ENCODE results near the gene VSTM1.

VSTM1 gene

DNA sequence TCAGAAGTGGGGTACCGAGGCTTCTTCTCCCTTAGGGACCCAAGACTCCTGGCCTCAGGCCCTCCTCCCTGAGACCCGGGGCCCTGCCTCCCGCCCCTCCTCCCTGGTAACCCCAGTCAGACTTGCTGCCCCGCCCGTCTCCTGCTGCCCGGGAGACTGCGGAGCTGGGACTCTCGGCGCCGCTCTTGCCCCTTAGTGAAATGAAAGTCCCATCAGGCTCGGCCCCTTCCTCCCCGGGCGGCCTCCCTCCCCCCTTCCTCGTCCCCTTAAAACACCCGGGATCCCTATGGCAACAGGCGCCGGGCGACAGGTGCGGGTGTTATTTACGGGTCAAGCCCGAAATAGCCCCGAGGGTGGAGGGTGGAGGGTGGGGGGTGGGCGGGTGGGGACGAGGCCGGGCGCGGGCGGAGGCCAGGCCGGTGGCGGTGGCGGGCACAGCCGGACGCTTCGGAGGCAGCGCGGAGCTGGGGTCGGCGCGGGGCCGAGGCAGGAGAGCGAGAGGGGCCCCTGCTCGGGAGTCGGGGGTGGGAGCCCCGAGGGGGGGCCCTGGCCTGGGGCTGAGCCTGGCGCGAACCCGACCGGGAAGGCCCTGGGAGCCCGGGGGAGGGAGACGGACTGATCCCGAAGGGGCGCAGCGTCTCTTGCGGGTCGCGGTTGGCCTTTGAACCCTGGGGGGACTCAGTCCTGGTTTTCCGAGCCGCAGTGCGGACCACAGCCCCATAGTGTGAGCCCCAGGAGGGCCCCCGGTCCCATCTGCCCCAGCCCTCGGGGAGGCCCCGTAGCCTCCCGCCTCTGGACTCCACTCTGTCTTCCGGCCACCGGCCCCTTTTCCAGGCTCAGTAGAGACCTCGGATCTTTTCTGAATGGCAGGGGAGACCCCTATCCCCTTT lies 72.2 kb downstream of the VSTM1 start, which contains the start of gene CACNG6 (continued):
- TF ChIP-seq, protein P1, sequence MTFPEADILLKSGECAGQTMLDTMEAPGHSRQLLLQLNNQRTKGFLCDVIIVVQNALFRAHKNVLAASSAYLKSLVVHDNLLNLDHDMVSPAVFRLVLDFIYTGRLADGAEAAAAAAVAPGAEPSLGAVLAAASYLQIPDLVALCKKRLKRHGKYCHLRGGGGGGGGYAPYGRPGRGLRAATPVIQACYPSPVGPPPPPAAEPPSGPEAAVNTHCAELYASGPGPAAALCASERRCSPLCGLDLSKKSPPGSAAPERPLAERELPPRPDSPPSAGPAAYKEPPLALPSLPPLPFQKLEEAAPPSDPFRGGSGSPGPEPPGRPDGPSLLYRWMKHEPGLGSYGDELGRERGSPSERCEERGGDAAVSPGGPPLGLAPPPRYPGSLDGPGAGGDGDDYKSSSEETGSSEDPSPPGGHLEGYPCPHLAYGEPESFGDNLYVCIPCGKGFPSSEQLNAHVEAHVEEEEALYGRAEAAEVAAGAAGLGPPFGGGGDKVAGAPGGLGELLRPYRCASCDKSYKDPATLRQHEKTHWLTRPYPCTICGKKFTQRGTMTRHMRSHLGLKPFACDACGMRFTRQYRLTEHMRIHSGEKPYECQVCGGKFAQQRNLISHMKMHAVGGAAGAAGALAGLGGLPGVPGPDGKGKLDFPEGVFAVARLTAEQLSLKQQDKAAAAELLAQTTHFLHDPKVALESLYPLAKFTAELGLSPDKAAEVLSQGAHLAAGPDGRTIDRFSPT (tag by site-specific recombination; IDR thresholded peaks at IDR 0.05): 0 out of 2 replicates have a peak, but pooled peaks have one; percentile 29
- no peak for TF ChIP-seq KLF9 (tag by site-specific recombination; IDR thresholded peaks at IDR 0.05; ENCODE audit: low read depth)
- TF ChIP-seq, protein P2, sequence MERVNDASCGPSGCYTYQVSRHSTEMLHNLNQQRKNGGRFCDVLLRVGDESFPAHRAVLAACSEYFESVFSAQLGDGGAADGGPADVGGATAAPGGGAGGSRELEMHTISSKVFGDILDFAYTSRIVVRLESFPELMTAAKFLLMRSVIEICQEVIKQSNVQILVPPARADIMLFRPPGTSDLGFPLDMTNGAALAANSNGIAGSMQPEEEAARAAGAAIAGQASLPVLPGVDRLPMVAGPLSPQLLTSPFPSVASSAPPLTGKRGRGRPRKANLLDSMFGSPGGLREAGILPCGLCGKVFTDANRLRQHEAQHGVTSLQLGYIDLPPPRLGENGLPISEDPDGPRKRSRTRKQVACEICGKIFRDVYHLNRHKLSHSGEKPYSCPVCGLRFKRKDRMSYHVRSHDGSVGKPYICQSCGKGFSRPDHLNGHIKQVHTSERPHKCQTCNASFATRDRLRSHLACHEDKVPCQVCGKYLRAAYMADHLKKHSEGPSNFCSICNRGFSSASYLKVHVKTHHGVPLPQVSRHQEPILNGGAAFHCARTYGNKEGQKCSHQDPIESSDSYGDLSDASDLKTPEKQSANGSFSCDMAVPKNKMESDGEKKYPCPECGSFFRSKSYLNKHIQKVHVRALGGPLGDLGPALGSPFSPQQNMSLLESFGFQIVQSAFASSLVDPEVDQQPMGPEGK (tag by site-specific recombination; IDR thresholded peaks at IDR 0.05): 0 out of 2 replicates have a peak, but pooled peaks have one; percentile 47
- peak; percentile 63 for TF ChIP-seq KLF1 (tag by site-specific recombination; IDR thresholded peaks at IDR 0.05)
- TF ChIP-seq, protein P3, sequence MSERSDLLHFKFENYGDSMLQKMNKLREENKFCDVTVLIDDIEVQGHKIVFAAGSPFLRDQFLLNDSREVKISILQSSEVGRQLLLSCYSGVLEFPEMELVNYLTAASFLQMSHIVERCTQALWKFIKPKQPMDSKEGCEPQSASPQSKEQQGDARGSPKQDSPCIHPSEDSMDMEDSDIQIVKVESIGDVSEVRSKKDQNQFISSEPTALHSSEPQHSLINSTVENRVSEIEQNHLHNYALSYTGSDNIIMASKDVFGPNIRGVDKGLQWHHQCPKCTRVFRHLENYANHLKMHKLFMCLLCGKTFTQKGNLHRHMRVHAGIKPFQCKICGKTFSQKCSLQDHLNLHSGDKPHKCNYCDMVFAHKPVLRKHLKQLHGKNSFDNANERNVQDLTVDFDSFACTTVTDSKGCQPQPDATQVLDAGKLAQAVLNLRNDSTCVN (tag by site-specific recombination; optimal IDR thresholded peaks at IDR 0.05): peak; percentile 16
- TF ChIP-seq GLIS1 (tag by site-specific recombination; IDR thresholded peaks at IDR 0.05): peak; percentile 46
- peak; percentile 61 for TF ChIP-seq SP2 (tag by site-specific recombination; IDR thresholded peaks at IDR 0.05)
- TF ChIP-seq ZXDB (tag by site-specific recombination; IDR thresholded peaks at IDR 0.05): no peak
- no peak for TF ChIP-seq ZBTB8A (tag by site-specific recombination; IDR thresholded peaks at IDR 0.05)
